ENCODE measurements around the gene ZFHX3.

DNA sequence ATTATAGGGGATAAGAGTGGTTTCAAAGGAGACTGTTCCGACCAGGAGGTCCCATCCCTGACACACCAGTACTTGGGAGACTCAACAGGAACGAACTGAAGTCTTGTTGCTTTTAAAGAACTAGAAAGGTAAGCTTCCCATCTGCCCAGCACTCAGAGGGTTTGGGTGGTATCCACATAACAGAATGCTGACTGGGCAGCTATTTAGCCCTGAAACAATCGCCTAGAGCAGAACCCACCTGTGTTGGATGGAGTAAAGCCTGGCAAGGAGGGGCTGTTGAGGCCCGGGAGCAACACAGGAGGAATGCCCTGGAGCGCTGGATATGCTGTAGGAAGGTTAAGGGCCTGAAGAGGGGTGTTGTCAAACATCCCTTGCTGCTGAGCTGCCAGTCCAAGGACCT, 254.9 kb downstream of the ZFHX3 start:
- TF ChIP-seq, protein P1, sequence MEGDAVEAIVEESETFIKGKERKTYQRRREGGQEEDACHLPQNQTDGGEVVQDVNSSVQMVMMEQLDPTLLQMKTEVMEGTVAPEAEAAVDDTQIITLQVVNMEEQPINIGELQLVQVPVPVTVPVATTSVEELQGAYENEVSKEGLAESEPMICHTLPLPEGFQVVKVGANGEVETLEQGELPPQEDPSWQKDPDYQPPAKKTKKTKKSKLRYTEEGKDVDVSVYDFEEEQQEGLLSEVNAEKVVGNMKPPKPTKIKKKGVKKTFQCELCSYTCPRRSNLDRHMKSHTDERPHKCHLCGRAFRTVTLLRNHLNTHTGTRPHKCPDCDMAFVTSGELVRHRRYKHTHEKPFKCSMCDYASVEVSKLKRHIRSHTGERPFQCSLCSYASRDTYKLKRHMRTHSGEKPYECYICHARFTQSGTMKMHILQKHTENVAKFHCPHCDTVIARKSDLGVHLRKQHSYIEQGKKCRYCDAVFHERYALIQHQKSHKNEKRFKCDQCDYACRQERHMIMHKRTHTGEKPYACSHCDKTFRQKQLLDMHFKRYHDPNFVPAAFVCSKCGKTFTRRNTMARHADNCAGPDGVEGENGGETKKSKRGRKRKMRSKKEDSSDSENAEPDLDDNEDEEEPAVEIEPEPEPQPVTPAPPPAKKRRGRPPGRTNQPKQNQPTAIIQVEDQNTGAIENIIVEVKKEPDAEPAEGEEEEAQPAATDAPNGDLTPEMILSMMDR (IDR thresholded peaks at IDR 0.05): no peak
- no peak for TF ChIP-seq POLR2A (IDR thresholded peaks at IDR 0.05)

All from right lobe of liver (tissue), 4 donors.